AG04449 (cell line): ENCODE results near the gene EDEM3.

Source experiments
- CTCF ChIA-PET: fragments of 350-600 bp; formaldehyde crosslinking; extraction: SDS; loops from one replicate; lab custom pipeline; 2021; ENCODE audit warnings: antibody characterized with exemption; lab: Yijun Ruan, JAX
- POLR2A ChIA-PET: fragments of 400-600, 350-600 bp; formaldehyde crosslinking; extraction: SDS; loops from one replicate; lab custom pipeline; 2020; ENCODE audit warnings: antibody characterized with exemption, inconsistent platforms; lab: Yijun Ruan, JAX
- DNase-seq: peaks from one replicate; pipeline ENCODE4 v3.0.0-alpha.2; 2010; ENCODE audit warnings: low read depth, low spot score
- H3K4me3 ChIP-seq: 2 replicates; pipeline ENCODE4 v1.5.1; 2011; ENCODE audit warnings: low read depth, mild to moderate bottlenecking, control low read depth, low read length
- TF ChIP-seq, protein P1 (sequence below): IDR thresholded peaks from one replicate; pipeline ENCODE4 v1.5.1; 2011; ENCODE audit warnings: mild to moderate bottlenecking, moderate library complexity, low read length, control low read depth, inconsistent platforms; ENCODE audit not compliant: insufficient read depth; ENCODE audit errors: missing control alignments

The EDEM3 gene

DNA sequence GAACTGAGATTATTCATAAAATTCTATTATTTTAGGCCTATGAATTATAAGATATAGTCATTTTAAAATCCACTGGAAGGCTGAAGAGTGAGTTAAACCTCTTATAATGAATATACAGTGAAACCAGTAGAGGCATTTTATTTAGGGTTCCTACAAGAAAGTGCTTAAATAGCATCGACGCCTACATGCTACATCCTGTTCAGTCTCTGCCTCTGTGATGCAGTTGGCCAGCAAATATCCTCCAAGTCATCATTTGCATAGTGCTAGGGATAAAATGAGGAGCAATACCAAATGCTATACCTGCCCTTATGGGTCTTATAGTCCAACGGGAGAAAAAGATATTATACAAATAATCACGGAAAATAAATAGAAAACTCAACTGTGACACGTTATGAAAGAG, 59.6 kb downstream of the EDEM3 start:
- POLR2A ChIA-PET: no interaction called here
- H3K4me3 ChIP-seq: no peak overlapping the region
- DNase-seq: no peak
- CTCF ChIA-PET: interaction anchor here (1.5 kb wide), 1 partner anchor 331 kb away, joined by 3 read pairs; no protein-coding TSS in a partner anchor
- TF ChIP-seq, protein P1, sequence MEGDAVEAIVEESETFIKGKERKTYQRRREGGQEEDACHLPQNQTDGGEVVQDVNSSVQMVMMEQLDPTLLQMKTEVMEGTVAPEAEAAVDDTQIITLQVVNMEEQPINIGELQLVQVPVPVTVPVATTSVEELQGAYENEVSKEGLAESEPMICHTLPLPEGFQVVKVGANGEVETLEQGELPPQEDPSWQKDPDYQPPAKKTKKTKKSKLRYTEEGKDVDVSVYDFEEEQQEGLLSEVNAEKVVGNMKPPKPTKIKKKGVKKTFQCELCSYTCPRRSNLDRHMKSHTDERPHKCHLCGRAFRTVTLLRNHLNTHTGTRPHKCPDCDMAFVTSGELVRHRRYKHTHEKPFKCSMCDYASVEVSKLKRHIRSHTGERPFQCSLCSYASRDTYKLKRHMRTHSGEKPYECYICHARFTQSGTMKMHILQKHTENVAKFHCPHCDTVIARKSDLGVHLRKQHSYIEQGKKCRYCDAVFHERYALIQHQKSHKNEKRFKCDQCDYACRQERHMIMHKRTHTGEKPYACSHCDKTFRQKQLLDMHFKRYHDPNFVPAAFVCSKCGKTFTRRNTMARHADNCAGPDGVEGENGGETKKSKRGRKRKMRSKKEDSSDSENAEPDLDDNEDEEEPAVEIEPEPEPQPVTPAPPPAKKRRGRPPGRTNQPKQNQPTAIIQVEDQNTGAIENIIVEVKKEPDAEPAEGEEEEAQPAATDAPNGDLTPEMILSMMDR: no peak

DNA sequence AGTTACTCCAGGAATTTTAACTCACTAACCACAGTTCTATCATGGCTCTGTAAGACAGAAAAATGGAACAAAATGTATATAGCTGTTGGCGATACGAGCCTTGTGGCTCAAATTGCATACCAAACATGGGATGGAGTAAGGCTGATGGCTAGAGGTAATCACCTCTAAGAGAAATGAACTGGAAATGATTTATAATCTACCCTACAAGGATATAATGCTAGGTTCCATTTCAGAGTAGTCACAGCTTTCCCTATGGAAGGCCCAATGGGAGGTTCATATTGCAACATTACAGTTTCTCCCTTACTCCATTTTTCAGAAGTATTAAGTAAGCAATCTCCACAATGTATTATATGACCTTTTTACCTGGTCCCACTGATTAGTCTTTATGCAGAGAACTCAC, 61.6 kb downstream of the EDEM3 start:
- POLR2A ChIA-PET: no interaction called here
- CTCF ChIA-PET: interaction anchor here (1.0 to 4.1 kb wide), 16 partner anchors 11 to 642 kb away, joined by 3 to 24 read pairs (median 4); partner anchors contain the start of gene TSEN15
- no peak for DNase-seq

DNA sequence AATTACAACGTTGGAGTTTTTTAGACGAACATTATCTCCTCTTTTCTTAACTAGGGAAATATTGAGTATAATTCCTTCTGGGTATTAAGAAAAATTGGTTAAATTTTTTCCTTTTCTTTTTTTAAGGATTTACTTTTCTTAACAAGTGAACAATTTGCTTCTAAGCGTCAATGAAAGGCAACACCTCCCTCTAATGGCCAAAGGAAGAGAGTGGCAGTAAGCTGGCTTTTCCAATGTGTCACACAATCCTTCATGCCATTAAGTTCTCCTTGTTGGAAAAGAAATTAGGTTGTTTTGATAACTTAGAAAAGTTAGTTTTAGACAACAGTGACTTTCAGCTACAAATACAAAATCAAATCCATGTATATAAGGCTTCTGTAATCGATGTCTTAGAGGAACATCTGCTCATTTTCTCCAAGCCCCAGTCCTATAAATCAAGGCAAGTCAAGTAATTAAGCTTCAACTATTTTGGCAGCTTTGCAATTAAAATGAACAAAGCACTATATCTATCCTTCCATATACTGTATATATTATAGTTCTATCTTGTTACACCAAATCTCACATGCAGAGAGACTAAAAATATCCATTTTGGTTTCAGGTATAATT, 62.8 kb downstream of the EDEM3 start:
- no peak overlapping the region for H3K4me3 ChIP-seq
- ChIA-PET POLR2A (no interaction called here), CTCF (interaction anchor here (0.7 to 4.1 kb wide), 31 partner anchors 9 to 1036 kb away, joined by 3 to 24 read pairs (median 3); partner anchors contain the start of genes C1orf21 and TSEN15)
- no peak for DNase-seq
- TF ChIP-seq, protein P1: peak; percentile 72

More for the DNA sequence above, 61.6 kb downstream of the EDEM3 start:
- no peak overlapping the region for H3K4me3 ChIP-seq
- TF ChIP-seq, protein P1: no peak

DNA sequence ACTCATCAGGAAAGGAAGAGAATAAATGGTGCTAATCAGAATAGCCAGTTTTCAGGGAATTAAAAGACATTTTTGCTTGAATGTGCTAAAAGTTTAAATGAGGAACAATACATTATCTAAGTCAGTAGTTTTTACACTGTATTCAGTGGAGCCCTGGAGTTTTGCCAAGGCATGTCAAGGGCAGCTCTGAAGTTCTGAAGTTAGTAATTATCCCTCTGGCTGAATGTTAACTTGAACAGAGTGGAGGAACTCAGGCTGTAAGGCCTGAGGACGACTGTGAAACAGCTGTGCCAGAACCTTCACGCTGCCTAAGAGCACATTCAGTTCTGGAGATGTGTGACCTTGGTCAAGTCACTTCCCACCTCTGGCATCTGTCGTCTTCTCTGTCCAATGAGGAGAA, 68.1 kb downstream of the EDEM3 start:
- ChIA-PET POLR2A (no interaction called here), CTCF (interaction anchor here (0.7 to 1.2 kb wide), 3 partner anchors 10 to 467 kb away, joined by 3 read pairs; no protein-coding TSS in a partner anchor)
- TF ChIP-seq, protein P1: no peak
- H3K4me3 ChIP-seq: no peak overlapping the region
- no peak for DNase-seq

DNA sequence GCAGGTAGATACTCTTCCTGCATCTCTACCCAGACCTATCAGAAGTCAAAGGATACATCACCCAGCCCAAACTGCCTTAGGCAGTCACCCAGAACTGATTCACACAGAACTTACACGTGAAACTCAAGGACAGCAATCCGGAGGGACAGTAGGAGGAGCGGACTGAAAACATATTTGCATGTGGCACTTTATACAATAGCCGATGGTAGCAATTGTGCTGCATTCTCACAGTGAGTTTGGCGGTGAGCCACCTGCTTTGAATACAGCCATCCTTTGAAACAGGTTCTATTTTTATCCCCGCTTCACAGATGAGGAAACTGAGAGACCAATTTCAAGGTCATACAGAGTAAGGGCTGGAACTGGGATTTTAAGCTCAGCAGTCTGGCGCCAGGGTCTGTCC, 69.5 kb downstream of the EDEM3 start:
- no peak overlapping the region for H3K4me3 ChIP-seq
- TF ChIP-seq, protein P1: no peak
- CTCF ChIA-PET: interaction anchor here (1.2 to 2.6 kb wide), 2 partner anchors 21 to 465 kb away, joined by 3 to 8 read pairs; no protein-coding TSS in a partner anchor
- POLR2A ChIA-PET: no interaction called here
- DNase-seq: no peak

DNA sequence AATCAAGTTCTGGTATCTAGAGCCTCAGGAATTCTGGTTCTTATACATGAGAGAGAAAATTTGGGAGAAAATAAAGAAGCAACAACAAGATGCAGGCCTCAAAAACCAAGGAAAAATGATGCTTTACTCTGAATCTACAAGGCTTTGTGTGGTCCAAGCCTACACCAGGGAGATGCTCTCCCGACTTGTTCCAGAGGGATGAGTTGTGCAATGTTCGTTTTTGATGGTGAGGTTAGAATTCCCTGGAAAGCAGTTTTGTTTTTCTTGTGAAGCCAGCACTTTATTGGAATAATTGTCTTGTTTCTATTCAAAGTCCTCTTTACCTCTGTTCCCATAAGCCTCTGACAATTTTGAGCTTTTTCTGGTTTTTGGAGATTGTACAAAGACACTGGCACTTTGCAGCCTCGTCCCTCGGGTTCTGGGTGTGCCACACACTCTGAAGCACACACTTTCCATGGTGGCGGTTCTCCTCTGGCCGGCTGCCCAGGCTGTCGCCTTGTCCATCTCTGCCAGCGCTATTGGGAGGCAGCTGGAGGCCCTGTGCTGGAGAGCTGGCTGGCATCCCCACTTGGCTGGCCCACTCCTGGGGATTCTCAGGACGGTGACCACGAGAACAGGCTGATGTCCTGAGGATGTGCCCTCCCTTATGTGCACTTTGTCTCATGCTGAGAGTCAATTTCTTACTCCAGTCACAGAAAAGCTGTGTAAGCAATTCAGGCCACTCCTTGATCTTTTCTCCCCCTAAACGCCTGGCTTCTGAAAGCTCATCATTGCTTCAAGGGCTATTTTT, 70.2 kb downstream of the EDEM3 start:
- H3K4me3 ChIP-seq: no peak overlapping the region
- TF ChIP-seq, protein P1: no peak
- POLR2A ChIA-PET: no interaction called here
- CTCF ChIA-PET: interaction anchor here (2.6 kb wide), 1 partner anchor 21 kb away, joined by 8 read pairs; no protein-coding TSS in a partner anchor
- no peak for DNase-seq
